Stimulated activated CD4-positive, alpha-beta T cell treated with anti-CD3 and anti-CD28 coated beads, Interleukin-12 subunit alpha, Interleukin-12 subunit beta, amount 100 ng/mL, for 4 hours (primary cell): ENCODE results near the gene NCK2.

Source experiments
- DNase-seq: peaks from one replicate; pipeline ENCODE4 v3.0.0-alpha.2; 2020

The NCK2 gene

GRCh38 chr2:105935063-105935462 is 190.4 kb downstream of the NCK2 start:
- no peak for DNase-seq

- DNase-seq, result no peak
These were observed 192.2 kb downstream of the NCK2 start for GRCh38 chr2:105936954-105937353.

DNA sequence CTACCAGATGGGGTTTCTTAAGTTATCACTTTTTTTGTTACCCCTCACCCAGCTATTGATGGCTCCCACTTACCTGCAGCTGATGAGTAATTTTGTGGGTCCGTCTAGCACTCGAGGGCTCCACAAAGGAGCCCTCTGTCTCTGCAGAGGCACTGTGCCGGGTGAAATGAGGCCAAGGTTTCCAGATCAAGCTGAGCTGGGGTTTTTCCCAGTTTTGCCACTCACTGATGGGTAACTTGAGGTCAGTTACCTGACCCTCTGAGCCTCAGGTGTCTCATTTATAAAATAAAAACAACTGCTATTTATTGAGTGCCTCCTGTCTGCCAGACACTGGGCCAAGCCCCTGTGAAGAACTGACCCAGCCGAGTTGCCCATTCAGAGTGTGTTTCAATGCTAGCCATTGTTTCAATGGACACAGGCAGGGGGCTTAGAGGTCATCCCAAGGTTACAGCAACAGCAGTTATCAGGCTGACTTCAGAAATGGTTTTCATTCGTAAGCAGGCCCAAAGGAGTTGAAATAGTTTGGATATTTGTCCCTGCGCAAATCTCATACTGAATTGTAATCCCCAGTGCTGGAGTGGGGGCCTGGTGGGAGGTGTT is 192.9 kb downstream of the NCK2 start:
- no peak for DNase-seq
